Measurements from ENCODE around the gene DUSP28. TPM values are rescaled to one million over a fixed set of nuclear protein-coding genes. Genes with fewer than 3 reads are reported as not detected.

DUSP28 gene
- total RNA-seq, 1 experiment from 2014 or later = 10.7 TPM

GRCh38 chr2:240511351-240512108, 48.6 kb upstream of the DUSP28 start:
- Histone ChIP-seq H3K9me3 (ENCODE audit: control insufficient read depth, insufficient read depth, low read depth, low read length) (no peaks in the 10 kb centered on the region), H3K27me3 (ENCODE audit: control insufficient read depth, insufficient read depth, low read length) (no peaks in the 10 kb centered on the region), H3K4me1 (ENCODE audit: control insufficient read depth, insufficient read depth, low read length) (no peaks in the 10 kb centered on the region), H3K4me3 (ENCODE audit: low read depth in 2 of 2, low read length in 2 of 2) (no peak overlapping the region), H3K36me3 (ENCODE audit: control insufficient read depth, insufficient read depth, low read length) (no peaks in the 10 kb centered on the region), H3K27ac (ENCODE audit: low read length) (no peak overlapping the region)
- POLR2A ChIA-PET = no interaction called here
- in situ Hi-C loops (cut with HindIII; ENCODE audit: low pct_unique_long_range_greater_than_20kb, low sequenced_read_pairs) = no loop called here
- CTCF ChIA-PET = no interaction called here
- intact Hi-C loops (cut with micrococcal nuclease; ENCODE audit: unreplicated experiment) = loop anchor here (5.0 kb wide), 1 partner anchor 46 kb away; the partner anchor contains the start of gene ANKMY1
- TF ChIP-seq TCF7L2 (IDR thresholded peaks at IDR 0.05; ENCODE audit: low read depth, low read length) (no peak), CTCF (IDR thresholded peaks at IDR 0.05) (no peak), SIN3A (IDR thresholded peaks at IDR 0.05; ENCODE audit: borderline replicate concordance, insufficient read depth, low read depth, low read length) (no peak), REST (IDR thresholded peaks at IDR 0.05; ENCODE audit: insufficient read depth in 1 of 2, low read depth in 2 of 2, low read length in 1 of 2) (no peak), POLR2AphosphoS5 (IDR thresholded peaks at IDR 0.05; ENCODE audit: low read depth, low read length) (no peak)
- DNase-seq (ENCODE audit: low read depth, low spot score) = no peak
- ATAC-seq = no peak
- no TSS peak for BruUV-seq (replicated peaks)

DNA sequence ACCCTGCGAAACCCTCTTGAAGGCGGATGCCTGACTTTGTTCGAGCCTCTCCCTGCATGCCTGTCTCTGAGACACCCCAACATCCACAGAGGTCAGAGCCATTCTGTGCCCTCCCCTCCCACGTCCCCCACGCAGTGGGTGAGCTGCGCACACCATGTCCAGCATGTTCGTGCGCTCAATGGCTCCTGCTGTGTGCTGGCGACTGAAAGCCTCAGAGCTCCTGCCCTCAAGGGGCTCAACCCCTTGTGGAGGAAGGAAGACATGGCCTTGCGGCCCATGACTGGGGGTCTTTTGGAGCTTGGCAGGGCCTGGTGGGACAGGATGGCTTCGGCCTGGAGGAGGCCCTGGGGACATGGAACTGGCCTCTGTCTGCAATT, 48.1 kb upstream of the DUSP28 start:
- Histone ChIP-seq H3K27me3 (ENCODE audit: control insufficient read depth, insufficient read depth, low read length) (no peaks in the 10 kb centered on the region), H3K27ac (ENCODE audit: low read length) (no peak overlapping the region), H3K4me3 (ENCODE audit: low read depth in 2 of 2, low read length in 2 of 2) (no peak overlapping the region), H3K9me3 (ENCODE audit: control insufficient read depth, insufficient read depth, low read depth, low read length) (no peaks in the 10 kb centered on the region), H3K36me3 (ENCODE audit: control insufficient read depth, insufficient read depth, low read length) (no peaks in the 10 kb centered on the region), H3K4me1 (ENCODE audit: control insufficient read depth, insufficient read depth, low read length) (no peaks in the 10 kb centered on the region)
- intact Hi-C loops (cut with micrococcal nuclease; ENCODE audit: unreplicated experiment) (loop anchor here (5.0 kb wide), 1 partner anchor 45 kb away; the partner anchor contains the start of gene ANKMY1), in situ Hi-C loops (cut with HindIII; ENCODE audit: low pct_unique_long_range_greater_than_20kb, low sequenced_read_pairs) (no loop called here)
- BruUV-seq (replicated peaks) = no TSS peak
- no peak for TF ChIP-seq CTCF (IDR thresholded peaks at IDR 0.05)
- no peak for TF ChIP-seq POLR2AphosphoS5 (IDR thresholded peaks at IDR 0.05; ENCODE audit: low read depth, low read length)
- TF ChIP-seq TCF7L2 (IDR thresholded peaks at IDR 0.05; ENCODE audit: low read depth, low read length) = no peak
- no peak for TF ChIP-seq SIN3A (IDR thresholded peaks at IDR 0.05; ENCODE audit: borderline replicate concordance, insufficient read depth, low read depth, low read length)
- TF ChIP-seq REST (IDR thresholded peaks at IDR 0.05; ENCODE audit: insufficient read depth in 1 of 2, low read depth in 2 of 2, low read length in 1 of 2) = no peak
- ATAC-seq (no peak), DNase-seq (ENCODE audit: low read depth, low spot score) (no peak)
- ChIA-PET POLR2A (no interaction called here), CTCF (no interaction called here)

Data from Panc1 (cell line).